DMS114 treated with DMSO at 0.1 percent for 48 hours (cell line): ENCODE measurements around the gene CDIP1.

Experiments used
- DNase-seq: peaks from one replicate; lab custom pipeline; 2025; ENCODE audit not compliant: unreplicated experiment; lab: John Stamatoyannopoulos, UW

The CDIP1 gene

DNA sequence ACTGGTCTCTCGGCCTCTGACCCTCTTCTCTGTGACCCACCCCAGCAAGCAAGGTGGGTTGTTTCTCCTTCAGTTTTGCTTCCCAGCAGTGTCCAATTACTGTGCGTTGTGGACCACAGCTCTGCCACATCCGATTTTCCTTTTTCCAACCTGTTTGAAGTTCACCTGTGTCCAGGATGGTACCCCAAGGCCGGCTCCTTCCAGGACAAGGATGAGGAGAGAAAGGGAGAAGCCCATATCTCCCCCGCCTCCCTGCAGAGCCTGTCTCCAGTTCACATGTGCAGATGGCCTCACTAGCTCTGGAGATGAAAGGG lies 77.7 kb downstream of the CDIP1 start:
- DNase-seq, result no peak
